NCI-H69 (cell line): ENCODE results near the gene HSH2D.

ENCODE experiments used
- DNase-seq: peaks from one replicate; lab custom pipeline; 2025; lab: John Stamatoyannopoulos, UW

Gene HSH2D

GRCh38 chr19:16197622-16198369 lies 54.3 kb downstream of the HSH2D start, which contains the start of gene AP1M1:
Gene AP1M1 (plus strand): TSS chr19:16197911. CDS start chr19:16198027, 116 bp downstream.
- DNase-seq, result peak; percentile 98

DNA sequence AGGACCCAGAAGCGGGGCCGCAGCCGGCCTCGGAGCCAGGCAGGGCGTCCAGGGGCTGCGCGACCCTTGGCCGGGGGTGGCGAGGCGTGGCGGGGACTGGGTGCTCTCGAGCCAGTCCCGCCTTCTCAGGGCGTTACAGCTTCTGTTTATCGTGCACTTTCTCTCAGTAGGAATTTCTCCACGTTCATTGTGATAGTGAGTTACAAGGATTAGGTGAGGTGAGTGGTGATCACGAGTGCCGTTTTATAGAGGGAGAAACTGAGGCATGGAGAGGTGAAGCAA lies 54.8 kb downstream of the HSH2D start:
- DNase-seq, result no peak

GRCh38 chr19:16199275-16199932 lies 55.9 kb downstream of the HSH2D start:
- no peak for DNase-seq

- no peak for DNase-seq
Observed at GRCh38 chr19:16200038-16201010, 56.8 kb downstream of the HSH2D start.

DNA sequence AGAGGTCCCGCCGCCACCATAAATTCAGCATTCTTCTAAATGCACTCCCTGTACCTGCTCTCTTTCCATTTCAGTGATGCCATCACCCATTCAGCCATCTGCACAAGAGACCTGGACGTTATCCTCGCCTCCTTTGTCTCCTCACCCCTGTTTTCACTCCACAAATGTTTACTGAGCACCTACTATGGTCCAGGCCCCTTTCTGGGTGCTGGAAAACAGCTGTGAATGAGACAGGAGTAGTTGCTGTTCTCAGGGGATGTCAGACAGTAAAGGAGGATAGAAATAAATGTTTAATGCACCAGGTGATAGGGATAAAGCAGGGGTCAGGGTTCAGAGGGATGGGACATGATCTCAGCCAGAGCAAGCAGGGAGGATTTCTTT lies 57.5 kb downstream of the HSH2D start:
- DNase-seq, result no peak

GRCh38 chr19:16202320-16203255 lies 59.1 kb downstream of the HSH2D start:
- DNase-seq, result peak; percentile 41

GRCh38 chr19:16203256-16204004 lies 59.9 kb downstream of the HSH2D start:
- DNase-seq, result peak; percentile 82

DNA sequence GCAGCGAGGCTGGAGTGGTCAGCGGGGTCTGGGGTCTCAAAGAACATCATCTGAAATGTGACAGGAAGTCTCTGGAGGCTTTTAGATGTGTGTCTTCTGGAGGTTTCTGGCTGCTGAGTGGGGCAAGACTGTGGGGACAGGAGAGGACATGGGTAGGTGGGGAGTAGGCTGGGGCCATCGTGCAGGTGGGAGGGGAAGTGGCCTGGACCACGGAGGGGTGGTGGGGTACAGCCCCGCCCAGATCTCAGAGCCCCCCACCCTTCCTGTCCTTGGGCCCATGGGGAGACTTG lies 60.5 kb downstream of the HSH2D start:
- DNase-seq, result no peak

DNA sequence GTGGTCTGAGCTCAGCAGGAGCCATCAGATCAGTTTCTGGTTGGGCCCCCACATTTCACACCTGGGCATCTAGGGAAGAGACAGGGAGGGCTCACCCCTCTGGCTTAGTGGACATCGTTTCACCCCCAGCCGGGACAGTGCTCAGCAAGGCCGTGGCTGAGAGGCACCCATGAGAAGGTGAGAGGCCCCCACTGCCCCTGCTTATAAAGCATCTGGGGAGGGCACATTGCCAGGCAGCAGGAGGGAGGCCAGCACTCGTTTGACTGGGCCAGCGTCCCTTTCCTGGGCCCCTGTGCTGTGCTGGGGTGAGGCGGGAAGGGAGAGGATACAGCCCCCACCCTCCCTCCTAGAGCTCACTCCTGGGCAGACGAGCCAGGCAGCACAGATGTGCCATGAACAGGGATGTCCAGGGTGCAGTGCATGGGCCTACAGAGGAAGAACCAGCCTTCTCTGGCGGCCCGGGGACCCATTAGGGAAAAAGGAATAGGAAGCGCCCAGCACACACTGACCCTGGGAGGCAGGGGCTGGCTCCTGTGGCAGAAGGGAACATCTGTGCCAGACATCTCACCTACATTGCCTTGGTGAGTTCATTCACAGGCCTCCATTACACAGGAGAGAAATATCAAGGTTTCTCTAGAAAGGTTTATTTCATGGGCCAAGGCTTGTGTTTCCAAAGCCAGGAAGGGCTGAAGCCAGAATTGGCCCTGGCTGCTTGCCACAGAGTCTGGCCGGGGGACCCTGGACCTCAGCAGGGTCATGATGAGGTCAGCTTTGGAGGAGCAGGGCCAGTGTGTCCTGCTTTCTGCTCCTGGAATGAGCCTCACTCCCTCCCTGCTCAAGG lies 61.9 kb downstream of the HSH2D start:
- no peak for DNase-seq

- no peak for DNase-seq
Observed at GRCh38 chr19:16206046-16206605, 62.6 kb downstream of the HSH2D start.

DNA sequence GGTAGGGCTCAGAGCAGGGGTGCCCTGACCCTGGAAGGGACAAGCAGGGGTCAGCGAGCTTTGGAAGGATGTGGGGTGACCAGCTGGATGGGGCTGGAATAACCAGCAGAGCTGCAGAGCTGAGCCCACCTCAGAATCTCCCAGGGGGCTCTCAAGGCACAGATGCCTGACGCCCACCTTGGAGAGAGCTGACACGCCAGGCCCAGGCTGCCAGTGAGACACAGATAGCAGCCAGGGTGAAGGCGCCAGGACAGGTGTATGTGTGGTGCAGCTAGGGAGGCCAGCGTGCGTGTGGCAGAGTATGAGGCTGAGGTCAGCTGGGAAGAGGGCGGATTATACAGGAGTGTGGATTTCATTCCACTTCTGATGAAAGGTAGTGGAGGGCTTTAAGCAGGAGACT lies 63.2 kb downstream of the HSH2D start:
- DNase-seq, result no peak

- DNase-seq, result no peak
Observed at GRCh38 chr19:16207063-16207462, 63.6 kb downstream of the HSH2D start.

- DNase-seq, result no peak
Observed at GRCh38 chr19:16207490-16208025, 64.1 kb downstream of the HSH2D start.
